ENCODE data around the gene PRKRA. TPM values are rescaled to one million over a fixed set of nuclear protein-coding genes. Genes with fewer than 3 reads are reported as not detected.

The PRKRA gene
- total RNA-seq, 1 experiment from 2014 or later: 60.2 TPM

DNA sequence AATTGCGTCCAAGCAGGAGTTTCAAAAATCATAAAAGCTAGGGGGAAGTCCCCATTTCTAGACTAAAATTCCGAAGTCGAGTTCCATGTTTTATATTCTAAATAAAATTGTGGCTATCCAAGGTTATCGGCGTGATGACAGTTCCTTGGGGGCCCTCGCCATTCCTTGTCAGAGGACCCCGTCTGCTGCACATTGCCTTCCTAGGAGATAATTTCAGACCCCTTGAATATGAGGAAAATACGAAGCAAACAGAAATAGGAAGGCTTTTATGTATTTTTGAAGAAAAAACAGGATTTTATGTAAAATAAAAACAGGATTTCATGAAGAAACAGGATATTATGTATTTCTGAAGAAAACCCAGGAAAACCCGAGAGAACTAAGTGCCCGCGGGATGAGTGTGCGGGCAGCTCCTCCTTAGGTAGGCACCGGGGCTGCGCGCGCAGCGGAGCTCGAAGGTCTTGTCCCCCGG is 28.8 kb upstream of the PRKRA start:
- TF ChIP-seq, protein P1, sequence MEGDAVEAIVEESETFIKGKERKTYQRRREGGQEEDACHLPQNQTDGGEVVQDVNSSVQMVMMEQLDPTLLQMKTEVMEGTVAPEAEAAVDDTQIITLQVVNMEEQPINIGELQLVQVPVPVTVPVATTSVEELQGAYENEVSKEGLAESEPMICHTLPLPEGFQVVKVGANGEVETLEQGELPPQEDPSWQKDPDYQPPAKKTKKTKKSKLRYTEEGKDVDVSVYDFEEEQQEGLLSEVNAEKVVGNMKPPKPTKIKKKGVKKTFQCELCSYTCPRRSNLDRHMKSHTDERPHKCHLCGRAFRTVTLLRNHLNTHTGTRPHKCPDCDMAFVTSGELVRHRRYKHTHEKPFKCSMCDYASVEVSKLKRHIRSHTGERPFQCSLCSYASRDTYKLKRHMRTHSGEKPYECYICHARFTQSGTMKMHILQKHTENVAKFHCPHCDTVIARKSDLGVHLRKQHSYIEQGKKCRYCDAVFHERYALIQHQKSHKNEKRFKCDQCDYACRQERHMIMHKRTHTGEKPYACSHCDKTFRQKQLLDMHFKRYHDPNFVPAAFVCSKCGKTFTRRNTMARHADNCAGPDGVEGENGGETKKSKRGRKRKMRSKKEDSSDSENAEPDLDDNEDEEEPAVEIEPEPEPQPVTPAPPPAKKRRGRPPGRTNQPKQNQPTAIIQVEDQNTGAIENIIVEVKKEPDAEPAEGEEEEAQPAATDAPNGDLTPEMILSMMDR (IDR thresholded peaks at IDR 0.05; ENCODE audit: insufficient read depth in 1 of 2, low read depth in 1 of 2, low read length in 1 of 2, severe bottlenecking in 1 of 2, unreplicated experiment in 1 of 2): no peak
- no peak for DNase-seq
- no peaks in the 10 kb centered on the region for H3K9me3 ChIP-seq
- BruUV-seq (replicated peaks): no TSS peak
- Mint-ChIP-seq H3K9me3 (ENCODE audit: unreplicated experiment) (no peaks in the 10 kb centered on the region), H3K4me3 (ENCODE audit: unreplicated experiment) (peak overlapping the region; percentile 99), H3K4me1 (ENCODE audit: low read depth, unreplicated experiment) (peaks cover 5% of the 10 kb centered on the region), H3K27ac (ENCODE audit: unreplicated experiment) (peak overlapping the region; percentile 96), H3K27me3 (ENCODE audit: insufficient read depth, unreplicated experiment) (no peaks in the 10 kb centered on the region), H3K36me3 (ENCODE audit: insufficient read depth, unreplicated experiment) (peaks cover 18% of the 10 kb centered on the region)
- peaks cover 7% of the 10 kb centered on the region; the same call in 1 of the 2 replicates for H3K4me1 ChIP-seq
- intact Hi-C loops (cut with micrococcal nuclease; ENCODE audit: unreplicated experiment): loop anchor here (1.0 to 2.0 kb wide), 4 partner anchors 10 to 367 kb away; partner anchors contain the start of genes PJVK, PRKRA and RBM45
- H3K27me3 ChIP-seq (replicated peaks; ENCODE audit: control insufficient read depth, insufficient read depth, low read length): no peaks in the 10 kb centered on the region
- no peaks in the 10 kb centered on the region for H3K36me3 ChIP-seq (ENCODE audit: control insufficient read depth, insufficient read depth, low read length)
- peak overlapping the region; percentile 60 for H3K4me3 ChIP-seq (ENCODE audit: low read depth, low read length)
- ChIA-PET CTCF (interaction anchor here (1.3 kb wide), 1 partner anchor 29 kb away, joined by 5 read pairs; the partner anchor contains the start of genes PJVK and PRKRA), POLR2A (interaction anchor here (1.5 kb wide), 1 partner anchor 29 kb away, joined by 22 read pairs; the partner anchor contains the start of genes PJVK and PRKRA)

DNA sequence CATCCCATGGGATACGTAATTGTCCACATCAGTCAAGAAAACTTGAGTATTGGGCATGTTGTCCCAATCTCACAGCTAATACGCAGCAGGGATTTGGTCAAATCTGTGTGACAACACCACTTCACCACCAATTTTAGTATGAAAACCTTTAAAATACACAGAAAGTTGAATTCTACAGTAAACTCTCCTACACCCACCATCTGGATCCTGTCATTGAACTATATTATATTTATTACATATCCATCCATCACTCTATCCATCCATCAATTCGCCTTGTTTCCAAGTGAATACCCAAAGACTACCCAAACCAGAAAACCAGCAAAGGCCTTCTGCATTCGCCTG is 28.3 kb upstream of the PRKRA start:
- Histone ChIP-seq H3K27me3 (replicated peaks; ENCODE audit: control insufficient read depth, insufficient read depth, low read length) (no peaks in the 10 kb centered on the region), H3K9me3 (no peaks in the 10 kb centered on the region), H3K4me1 (peaks cover 7% of the 10 kb centered on the region; the same call in 1 of the 2 replicates), H3K36me3 (ENCODE audit: control insufficient read depth, insufficient read depth, low read length) (no peaks in the 10 kb centered on the region), H3K4me3 (ENCODE audit: low read depth, low read length) (peak overlapping the region; percentile 60)
- intact Hi-C loops (cut with micrococcal nuclease; ENCODE audit: unreplicated experiment): no loop called here
- TF ChIP-seq, protein P1 (IDR thresholded peaks at IDR 0.05; ENCODE audit: insufficient read depth in 1 of 2, low read depth in 1 of 2, low read length in 1 of 2, severe bottlenecking in 1 of 2, unreplicated experiment in 1 of 2): no peak
- Mint-ChIP-seq H3K4me1 (ENCODE audit: low read depth, unreplicated experiment) (peaks cover 5% of the 10 kb centered on the region), H3K27me3 (ENCODE audit: insufficient read depth, unreplicated experiment) (no peaks in the 10 kb centered on the region), H3K27ac (ENCODE audit: unreplicated experiment) (peak overlapping the region; percentile 96), H3K4me3 (ENCODE audit: unreplicated experiment) (peak overlapping the region; percentile 99), H3K9me3 (ENCODE audit: unreplicated experiment) (no peaks in the 10 kb centered on the region), H3K36me3 (ENCODE audit: insufficient read depth, unreplicated experiment) (peaks cover 18% of the 10 kb centered on the region)
- ChIA-PET POLR2A (no interaction called here), CTCF (interaction anchor here (1.3 kb wide), 1 partner anchor 28 kb away, joined by 5 read pairs; the partner anchor contains the start of genes PJVK and PRKRA)
- no peak for DNase-seq
- no TSS peak for BruUV-seq (replicated peaks)

DNA sequence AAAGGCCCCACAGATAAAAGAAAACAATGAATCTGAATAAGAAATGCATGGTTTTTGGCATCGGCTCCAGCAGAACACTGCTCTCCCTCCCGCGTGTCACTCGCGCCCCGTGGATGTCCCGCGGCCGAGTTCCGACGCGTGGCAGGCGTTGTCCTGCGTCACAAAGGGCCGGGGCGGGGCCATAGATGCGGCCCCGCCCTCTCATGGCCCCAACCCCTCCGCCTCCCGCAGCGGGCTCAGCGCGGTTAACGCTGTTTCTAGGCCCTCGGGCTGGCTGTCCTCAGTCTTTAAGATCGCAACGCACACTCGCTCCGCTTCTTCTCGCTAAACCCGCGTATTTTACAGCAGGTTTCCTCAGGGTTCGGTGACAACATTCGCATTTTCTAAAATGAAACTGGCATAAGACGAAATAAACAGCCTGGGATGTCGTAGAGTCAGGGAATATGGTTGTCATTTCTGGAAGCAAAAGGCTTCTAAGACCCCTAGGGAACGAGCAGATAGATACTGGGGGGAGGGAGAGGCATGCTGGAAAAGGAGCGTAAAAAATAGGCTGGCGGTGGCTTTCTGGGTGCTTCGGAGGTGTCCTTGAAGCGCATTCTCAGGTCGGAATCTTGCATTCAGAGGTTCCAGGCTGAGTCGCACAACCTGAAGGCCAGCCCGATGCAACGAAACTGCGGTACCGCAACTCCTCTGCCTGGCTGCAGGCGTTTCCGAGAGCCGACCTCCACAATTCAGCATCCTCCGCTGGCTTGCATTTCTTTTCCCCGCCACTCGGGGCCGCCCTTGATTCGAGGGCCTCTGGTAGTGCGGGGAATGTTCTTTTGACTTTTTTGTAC is 27.7 kb upstream of the PRKRA start, which contains the start of gene FKBP7:
Gene FKBP7 (minus strand): TSS at position 162 of the 836 bp plus-strand sequence. CDS start 101 bp downstream, at position 61.
- Histone ChIP-seq H3K36me3 (ENCODE audit: control insufficient read depth, insufficient read depth, low read length) (no peaks in the 10 kb centered on the region), H3K27me3 (replicated peaks; ENCODE audit: control insufficient read depth, insufficient read depth, low read length) (no peaks in the 10 kb centered on the region), H3K9me3 (no peaks in the 10 kb centered on the region), H3K4me1 (peaks cover 7% of the 10 kb centered on the region; the same call in 1 of the 2 replicates), H3K4me3 (ENCODE audit: low read depth, low read length) (peak within 1 kb of the TSS; percentile 60)
- intact Hi-C loops (cut with micrococcal nuclease; ENCODE audit: unreplicated experiment): no loop called here
- H3K4me3 Mint-ChIP-seq (ENCODE audit: unreplicated experiment): peak within 1 kb of the TSS; percentile 99
- no peaks in the 10 kb centered on the region for H3K27me3 Mint-ChIP-seq (ENCODE audit: insufficient read depth, unreplicated experiment)
- peak within 1 kb of the TSS; percentile 96 for H3K27ac Mint-ChIP-seq (ENCODE audit: unreplicated experiment)
- ChIA-PET CTCF (no interaction called here), POLR2A (no interaction called here)
- BruUV-seq (replicated peaks): no TSS peak
- peak; percentile 84 to 85 for DNase-seq
- H3K9me3 Mint-ChIP-seq (ENCODE audit: unreplicated experiment): no peaks in the 10 kb centered on the region
- H3K36me3 Mint-ChIP-seq (ENCODE audit: insufficient read depth, unreplicated experiment): peaks cover 18% of the 10 kb centered on the region
- TF ChIP-seq, protein P1 (IDR thresholded peaks at IDR 0.05; ENCODE audit: insufficient read depth in 1 of 2, low read depth in 1 of 2, low read length in 1 of 2, severe bottlenecking in 1 of 2, unreplicated experiment in 1 of 2): peak; percentile 74
- H3K4me1 Mint-ChIP-seq (ENCODE audit: low read depth, unreplicated experiment): peaks cover 5% of the 10 kb centered on the region

Measured in Caco-2 (cell line).